Measurements from ENCODE around the gene ASPG.

Gene ASPG

GRCh38 chr14:104119119-104119487 is 33.6 kb downstream of the ASPG start:
- no peak for DNase-seq

- DNase-seq: no peak
Observed at GRCh38 chr14:104119488-104120251, 34.2 kb downstream of the ASPG start.

GRCh38 chr14:104120281-104120741 is 34.8 kb downstream of the ASPG start:
- DNase-seq: no peak

- no peak for DNase-seq
Observed at GRCh38 chr14:104121142-104121541, 35.6 kb downstream of the ASPG start.

- DNase-seq: no peak
Observed at GRCh38 chr14:104123879-104124278, 38.4 kb downstream of the ASPG start.

- no peak for DNase-seq
Observed at GRCh38 chr14:104125011-104125410, 39.5 kb downstream of the ASPG start.

- no peak for DNase-seq
Observed at GRCh38 chr14:104126753-104127152, 41.3 kb downstream of the ASPG start.

- no peak for DNase-seq
Observed at GRCh38 chr14:104128981-104129380, 43.5 kb downstream of the ASPG start.

GRCh38 chr14:104129556-104129955 is 44.1 kb downstream of the ASPG start:
- no peak for DNase-seq

GRCh38 chr14:104130974-104131651 is 45.6 kb downstream of the ASPG start:
- no peak for DNase-seq

GRCh38 chr14:104131968-104132732 is 46.6 kb downstream of the ASPG start:
- DNase-seq: no peak

GRCh38 chr14:104132981-104133380 is 47.5 kb downstream of the ASPG start:
- no peak for DNase-seq

GRCh38 chr14:104133496-104133895 is 48.0 kb downstream of the ASPG start:
- no peak for DNase-seq

GRCh38 chr14:104134061-104134965 is 48.8 kb downstream of the ASPG start:
- DNase-seq: no peak

GRCh38 chr14:104135121-104135903 is 49.8 kb downstream of the ASPG start:
- DNase-seq: no peak

- no peak for DNase-seq
Observed at GRCh38 chr14:104135904-104136471, 50.5 kb downstream of the ASPG start.

GRCh38 chr14:104136472-104137296 is 51.2 kb downstream of the ASPG start:
- no peak for DNase-seq

GRCh38 chr14:104137297-104138097 is 52.0 kb downstream of the ASPG start:
- peak in 3 of 4 experiments; percentile 33 to 39 (median 37) for DNase-seq

GRCh38 chr14:104138098-104138717 is 52.7 kb downstream of the ASPG start, which contains the start of gene KIF26A:
TSS of gene KIF26A (plus strand) at chr14:104138587. CDS start at chr14:104138723, 136 bp downstream.
- DNase-seq: no peak
